Epithelial cell of prostate (primary cell): ENCODE measurements around the gene RABGAP1L.
A peak's percentile ranks its signal among the peaks of the same experiment; 100 is the strongest.

Source experiments
- DNase-seq: peaks from one replicate; pipeline ENCODE4 v3.0.0-alpha.2; 2011; ENCODE audit warnings: low read depth, low spot score
- H3K27ac ChIP-seq: fragments of 450-650 bp; 2 replicates; pipeline ENCODE4 v1.5.1; 2017; ENCODE audit warnings: mild to moderate bottlenecking

The RABGAP1L gene

GRCh38 chr1:174414203-174414602, 254.9 kb downstream of the RABGAP1L start:
- DNase-seq, result no peak
- H3K27ac ChIP-seq, result no peak overlapping the region

GRCh38 chr1:174415506-174415905, 256.2 kb downstream of the RABGAP1L start:
- DNase-seq, result no peak
- H3K27ac ChIP-seq, result no peak overlapping the region

GRCh38 chr1:174417921-174418320, 258.6 kb downstream of the RABGAP1L start:
- no peak overlapping the region for H3K27ac ChIP-seq
- no peak for DNase-seq

GRCh38 chr1:174425121-174425520, 265.8 kb downstream of the RABGAP1L start:
- no peak overlapping the region for H3K27ac ChIP-seq
- DNase-seq, result no peak

GRCh38 chr1:174426153-174426552, 266.8 kb downstream of the RABGAP1L start:
- no peak for DNase-seq
- no peak overlapping the region for H3K27ac ChIP-seq

GRCh38 chr1:174428033-174428432, 268.7 kb downstream of the RABGAP1L start:
- DNase-seq, result no peak

GRCh38 chr1:174428739-174429138, 269.4 kb downstream of the RABGAP1L start:
- H3K27ac ChIP-seq, result no peak overlapping the region
- no peak for DNase-seq

More at GRCh38 chr1:174428033-174428432, 268.7 kb downstream of the RABGAP1L start:
- H3K27ac ChIP-seq, result no peak overlapping the region

- peak; percentile 26 for DNase-seq
Measured at GRCh38 chr1:174433451-174433850, 274.1 kb downstream of the RABGAP1L start.

GRCh38 chr1:174445351-174445750, 286.0 kb downstream of the RABGAP1L start:
- no peak overlapping the region for H3K27ac ChIP-seq
- no peak for DNase-seq

More at GRCh38 chr1:174433451-174433850, 274.1 kb downstream of the RABGAP1L start:
- no peak overlapping the region for H3K27ac ChIP-seq

GRCh38 chr1:174445817-174446216, 286.5 kb downstream of the RABGAP1L start:
- H3K27ac ChIP-seq, result no peak overlapping the region

GRCh38 chr1:174447866-174448530, 288.7 kb downstream of the RABGAP1L start, which contains the start of gene GPR52:
GPR52 (plus strand) TSS chr1:174447964; CDS start chr1:174448112, 148 bp downstream.
- H3K27ac ChIP-seq, result no peak within 1 kb of the TSS
- DNase-seq, result no peak

More at GRCh38 chr1:174445817-174446216, 286.5 kb downstream of the RABGAP1L start:
- DNase-seq, result no peak

GRCh38 chr1:174448531-174448883, 289.2 kb downstream of the RABGAP1L start:
- DNase-seq, result no peak
- no peak overlapping the region for H3K27ac ChIP-seq

GRCh38 chr1:174448974-174449373, 289.7 kb downstream of the RABGAP1L start:
- DNase-seq, result no peak
- no peak overlapping the region for H3K27ac ChIP-seq

- H3K27ac ChIP-seq, result no peak overlapping the region
- no peak for DNase-seq
Measured at GRCh38 chr1:174451408-174451807, 292.1 kb downstream of the RABGAP1L start.

- no peak overlapping the region for H3K27ac ChIP-seq
- no peak for DNase-seq
Measured at GRCh38 chr1:174465855-174466254, 306.5 kb downstream of the RABGAP1L start.

GRCh38 chr1:174466607-174467006, 307.3 kb downstream of the RABGAP1L start:
- DNase-seq, result no peak
- H3K27ac ChIP-seq, result no peak overlapping the region

GRCh38 chr1:174469052-174469451, 309.7 kb downstream of the RABGAP1L start:
- no peak for DNase-seq
- H3K27ac ChIP-seq, result no peak overlapping the region

GRCh38 chr1:174469687-174470086, 310.4 kb downstream of the RABGAP1L start:
- DNase-seq, result no peak
- H3K27ac ChIP-seq, result no peak overlapping the region

- no peak overlapping the region for H3K27ac ChIP-seq
- DNase-seq, result no peak
Measured at GRCh38 chr1:174479281-174479680, 320.0 kb downstream of the RABGAP1L start.

- no peak for DNase-seq
- no peak overlapping the region for H3K27ac ChIP-seq
Measured at GRCh38 chr1:174480324-174480723, 321.0 kb downstream of the RABGAP1L start.

- no peak for DNase-seq
- H3K27ac ChIP-seq, result no peak overlapping the region
Measured at GRCh38 chr1:174491606-174492005, 332.3 kb downstream of the RABGAP1L start.

- no peak overlapping the region for H3K27ac ChIP-seq
- DNase-seq, result no peak
Measured at GRCh38 chr1:174497478-174497877, 338.2 kb downstream of the RABGAP1L start.
